Testis (tissue), 3 donors: ENCODE results near the gene UGT1A10. TPM values are rescaled to one million over a fixed set of nuclear protein-coding genes. Genes with fewer than 3 reads are reported as not detected.
"Not testable (repeated sequence)": the region's sequence is repeated elsewhere in the genome, so short reads cannot be mapped to it uniquely, and the experiment has no call there.

Source experiments
- DNase-seq: peaks from one replicate; pipeline ENCODE4 v3.0.0-alpha.2; 2019
- H3K27ac ChIP-seq, 2 donors: fragments of 200-600 bp; sonication (generic); one replicate each; pipeline ENCODE4 v1.5.1; 2019
- H3K27me3 ChIP-seq: fragments of 200-600 bp; sonication (generic); one replicate; pipeline ENCODE4 v1.5.1; 2019
- H3K36me3 ChIP-seq: fragments of 200-600 bp; sonication (generic); one replicate; pipeline ENCODE4 v1.5.1; 2017; ENCODE audit warnings: low read depth; ENCODE audit errors: missing control alignments
- H3K4me1 ChIP-seq: fragments of 200-600 bp; sonication (generic); one replicate; pipeline ENCODE4 v1.5.1; 2019
- H3K4me3 ChIP-seq, 2 donors: fragments of 200-600 bp; sonication (generic); one replicate each; pipeline ENCODE4 v1.5.1; 2017 to 2019
- H3K9me3 ChIP-seq: fragments of 200-600 bp; sonication (generic); one replicate; pipeline ENCODE4 v1.5.1; 2017
- POLR2A ChIP-seq: fragments of 450-650 bp; IDR thresholded peaks from one replicate; pipeline ENCODE4 v1.6.1; 2017; ENCODE audit warnings: antibody characterized with exemption, mild to moderate bottlenecking, moderate library complexity
- WGBS, 2 donors: methylation state at CpG; one replicate each; pipeline ENCODE4 v1.1.5; 2018; 5-methylcytosine and 5-hydroxymethylcytosine counted together
- intact Hi-C: fragments of 100-400 bp; cut with DNase I; formaldehyde crosslinking; loops from one replicate; pipeline ENCODE4 v1.15.1; 2023; ENCODE audit warnings: low total_unique reads
- polyA plus RNA-seq: library from polyadenylated mRNA; stranded (reverse); fragments of 350-450 nt; fragmentation: Illumina TruSeq; extraction: RNeasy Lipid Tissue Mini Kit (QIAGEN cat#74804); gene quantifications from one replicate; pipeline ENCODE4 v1.2.3, GENCODE V29; 2014; ENCODE audit warnings: low read depth, low replicate concordance; ENCODE audit not compliant: insufficient read depth
- total RNA-seq, 2 donors: library from RNA; depleted of rRNA; stranded (reverse); fragments of >200 nt; gene quantifications; one replicate each; pipeline ENCODE4 v1.2.3, GENCODE V29; 2016
- TF ChIP-seq, protein P1 (sequence below), 3 experiments: fragments of 450-650 bp in 2 of 3; fragments of 200-600 bp in 1 of 3; sonication (generic) in 1 of 3; IDR thresholded peaks; one replicate each; pipeline ENCODE4 v1.5.1; 2016 to 2019; ENCODE audit warnings: antibody characterized with exemption in 3 of 3, mild to moderate bottlenecking in 2 of 3, moderate library complexity in 1 of 3

The UGT1A10 gene
- total and polyA plus RNA-seq, 3 donors from 2014 or later, result 0.29 to 0.68 (median 0.31) TPM

- no peaks in the 10 kb centered on the region for H3K4me1 ChIP-seq
- H3K4me3 ChIP-seq, result no peak overlapping the region
- no peaks in the 10 kb centered on the region for H3K27me3 ChIP-seq
- H3K27ac ChIP-seq, result no peak overlapping the region
- TF ChIP-seq, protein P1, sequence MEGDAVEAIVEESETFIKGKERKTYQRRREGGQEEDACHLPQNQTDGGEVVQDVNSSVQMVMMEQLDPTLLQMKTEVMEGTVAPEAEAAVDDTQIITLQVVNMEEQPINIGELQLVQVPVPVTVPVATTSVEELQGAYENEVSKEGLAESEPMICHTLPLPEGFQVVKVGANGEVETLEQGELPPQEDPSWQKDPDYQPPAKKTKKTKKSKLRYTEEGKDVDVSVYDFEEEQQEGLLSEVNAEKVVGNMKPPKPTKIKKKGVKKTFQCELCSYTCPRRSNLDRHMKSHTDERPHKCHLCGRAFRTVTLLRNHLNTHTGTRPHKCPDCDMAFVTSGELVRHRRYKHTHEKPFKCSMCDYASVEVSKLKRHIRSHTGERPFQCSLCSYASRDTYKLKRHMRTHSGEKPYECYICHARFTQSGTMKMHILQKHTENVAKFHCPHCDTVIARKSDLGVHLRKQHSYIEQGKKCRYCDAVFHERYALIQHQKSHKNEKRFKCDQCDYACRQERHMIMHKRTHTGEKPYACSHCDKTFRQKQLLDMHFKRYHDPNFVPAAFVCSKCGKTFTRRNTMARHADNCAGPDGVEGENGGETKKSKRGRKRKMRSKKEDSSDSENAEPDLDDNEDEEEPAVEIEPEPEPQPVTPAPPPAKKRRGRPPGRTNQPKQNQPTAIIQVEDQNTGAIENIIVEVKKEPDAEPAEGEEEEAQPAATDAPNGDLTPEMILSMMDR (IDR thresholded peaks at IDR 0.05), result no peak
- no peak for TF ChIP-seq POLR2A
- intact Hi-C loops, result no loop called here
- no peaks in the 10 kb centered on the region for H3K36me3 ChIP-seq
- DNase-seq, result no peak
- no peaks in the 10 kb centered on the region for H3K9me3 ChIP-seq
Observed at GRCh38 chr2:233639860-233640259, 3.6 kb downstream of the UGT1A10 start.

- WGBS, 2 donors, result 88% methylated on average over 1 of the region's 1 CpG; no CpG with 5 or more reads in 1 of the 2 donors
- DNase-seq, result no peak
- no peak overlapping the region for H3K27ac ChIP-seq
- no peak overlapping the region for H3K4me3 ChIP-seq
- TF ChIP-seq, protein P1 (IDR thresholded peaks at IDR 0.05), result no peak
- TF ChIP-seq POLR2A, result no peak
- H3K36me3 ChIP-seq, result no peaks in the 10 kb centered on the region
- no peaks in the 10 kb centered on the region for H3K9me3 ChIP-seq
- intact Hi-C loops, result no loop called here
- H3K27me3 ChIP-seq, result no peaks in the 10 kb centered on the region
- no peaks in the 10 kb centered on the region for H3K4me1 ChIP-seq
Observed at GRCh38 chr2:233643128-233643527, 6.9 kb downstream of the UGT1A10 start.

DNA sequence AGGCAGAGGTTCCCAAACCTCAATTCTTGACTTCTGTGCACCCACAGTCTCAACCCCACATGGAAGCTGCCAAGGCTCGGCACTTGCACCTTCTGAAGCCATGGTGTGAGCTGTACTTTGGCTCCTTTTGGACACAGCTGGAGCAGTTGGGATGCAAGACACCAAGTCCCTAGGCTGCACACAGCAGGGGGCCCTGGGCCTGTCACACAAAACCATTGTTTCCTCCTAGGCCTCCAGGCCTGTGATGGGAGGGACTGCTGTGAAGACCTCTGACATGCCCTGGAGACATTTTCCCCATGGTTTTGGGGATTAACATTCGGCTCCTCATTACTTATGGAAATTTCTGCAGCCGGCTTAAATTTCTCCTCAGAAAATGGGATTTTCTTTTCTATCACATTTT lies 9.8 kb downstream of the UGT1A10 start:
- intact Hi-C loops, H3K27ac ChIP-seq, H3K4me1 ChIP-seq, H3K27me3 ChIP-seq, H3K9me3 ChIP-seq, H3K36me3 ChIP-seq, H3K4me3 ChIP-seq, DNase-seq: not testable (repeated sequence)
- 84 to 94% methylated on average over 3 of the region's 3 CpGs for WGBS, 2 donors

DNA sequence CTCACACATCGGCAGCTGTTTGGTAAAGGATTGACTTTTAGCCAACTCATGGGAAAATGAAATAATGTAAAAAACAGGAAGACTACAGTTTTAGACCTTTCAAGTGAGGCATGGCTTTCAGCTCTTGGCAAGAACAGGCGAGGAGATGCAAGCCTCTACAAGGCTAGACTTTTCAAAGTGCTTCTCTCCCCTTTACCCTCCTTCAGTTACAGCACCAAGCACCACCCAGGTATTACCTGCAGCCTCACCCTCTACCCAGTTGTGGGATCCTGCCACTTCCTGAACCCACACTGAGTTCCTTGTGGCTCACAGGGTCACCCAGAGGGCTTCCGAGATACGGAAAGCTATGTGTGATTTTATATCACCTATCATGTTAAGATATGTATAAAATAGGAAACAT lies 14.7 kb downstream of the UGT1A10 start:
- no peaks in the 10 kb centered on the region for H3K36me3 ChIP-seq
- H3K27me3 ChIP-seq, result no peaks in the 10 kb centered on the region
- intact Hi-C loops, result no loop called here
- H3K27ac ChIP-seq, result no peak overlapping the region
- TF ChIP-seq, protein P1 (IDR thresholded peaks at IDR 0.05), result no peak
- TF ChIP-seq POLR2A, result no peak
- no peak for DNase-seq
- no peaks in the 10 kb centered on the region for H3K9me3 ChIP-seq
- 83 to 87% methylated on average over 4 of the region's 4 CpGs for WGBS, 2 donors
- no peak overlapping the region for H3K4me3 ChIP-seq
- H3K4me1 ChIP-seq, result no peaks in the 10 kb centered on the region

GRCh38 chr2:233651430-233651829 lies 15.2 kb downstream of the UGT1A10 start:
- no peak for DNase-seq
- Histone ChIP-seq H3K4me1 (no peaks in the 10 kb centered on the region), H3K27ac (no peak overlapping the region), H3K27me3 (no peaks in the 10 kb centered on the region), H3K4me3 (no peak overlapping the region), H3K36me3 (no peaks in the 10 kb centered on the region), H3K9me3 (no peaks in the 10 kb centered on the region)
- TF ChIP-seq POLR2A, result no peak
- intact Hi-C loops, result no loop called here
- WGBS, 2 donors, result 93 to 94% methylated on average over 2 of the region's 2 CpGs

- no peaks in the 10 kb centered on the region for H3K4me1 ChIP-seq
- DNase-seq, result no peak
- no peaks in the 10 kb centered on the region for H3K9me3 ChIP-seq
- intact Hi-C loops, result no loop called here
- no peak overlapping the region for H3K27ac ChIP-seq
- 73 to 77% methylated on average over 6 of the region's 6 CpGs for WGBS, 2 donors
- H3K36me3 ChIP-seq, result no peaks in the 10 kb centered on the region
- no peaks in the 10 kb centered on the region for H3K27me3 ChIP-seq
- no peak overlapping the region for H3K4me3 ChIP-seq
- TF ChIP-seq, protein P1 (IDR thresholded peaks at IDR 0.05), result no peak
- TF ChIP-seq POLR2A, result no peak
Observed at GRCh38 chr2:233654501-233654900, 18.3 kb downstream of the UGT1A10 start.
